GM18508 (cell line): Measurements from ENCODE around the gene PRDM4.
A peak's percentile ranks its signal among the peaks of the same experiment; 100 is the strongest.
"Not testable (repeated sequence)": the region's sequence is repeated elsewhere in the genome, so short reads cannot be mapped to it uniquely, and the experiment has no call there.

Experiments
- ATAC-seq: cut with Tn5 transposase; IDR thresholded peaks from one replicate; pipeline ENCODE4 v1.9.1; 2021; ENCODE audit warnings: moderate number of reproducible peaks; ENCODE audit not compliant: insufficient read depth, unreplicated experiment

Gene PRDM4

DNA sequence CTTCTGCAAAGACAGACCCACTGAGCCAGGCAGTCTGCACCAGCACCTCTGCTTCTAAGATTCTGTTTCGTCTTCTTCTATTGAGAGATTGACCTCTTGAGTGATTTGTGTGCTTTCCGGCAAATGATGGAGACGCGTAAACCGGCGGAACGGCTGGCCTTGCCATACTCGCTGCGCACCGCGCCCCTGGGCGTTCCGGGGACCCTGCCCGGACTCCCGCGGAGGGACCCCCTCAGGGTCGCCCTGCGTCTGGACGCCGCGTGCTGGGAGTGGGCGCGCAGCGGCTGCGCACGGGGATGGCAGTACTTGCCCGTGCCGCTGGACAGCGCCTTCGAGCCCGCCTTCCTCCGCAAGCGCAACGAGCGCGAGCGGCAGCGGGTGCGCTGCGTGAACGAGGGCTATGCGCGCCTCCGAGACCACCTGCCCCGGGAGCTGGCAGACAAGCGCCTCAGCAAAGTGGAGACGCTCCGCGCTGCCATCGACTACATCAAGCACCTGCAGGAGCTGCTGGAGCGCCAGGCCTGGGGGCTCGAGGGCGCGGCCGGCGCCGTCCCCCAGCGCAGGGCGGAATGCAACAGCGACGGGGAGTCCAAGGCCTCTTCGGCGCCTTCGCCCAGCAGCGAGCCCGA lies 14.3 kb upstream of the PRDM4 start:
- no peak for ATAC-seq

DNA sequence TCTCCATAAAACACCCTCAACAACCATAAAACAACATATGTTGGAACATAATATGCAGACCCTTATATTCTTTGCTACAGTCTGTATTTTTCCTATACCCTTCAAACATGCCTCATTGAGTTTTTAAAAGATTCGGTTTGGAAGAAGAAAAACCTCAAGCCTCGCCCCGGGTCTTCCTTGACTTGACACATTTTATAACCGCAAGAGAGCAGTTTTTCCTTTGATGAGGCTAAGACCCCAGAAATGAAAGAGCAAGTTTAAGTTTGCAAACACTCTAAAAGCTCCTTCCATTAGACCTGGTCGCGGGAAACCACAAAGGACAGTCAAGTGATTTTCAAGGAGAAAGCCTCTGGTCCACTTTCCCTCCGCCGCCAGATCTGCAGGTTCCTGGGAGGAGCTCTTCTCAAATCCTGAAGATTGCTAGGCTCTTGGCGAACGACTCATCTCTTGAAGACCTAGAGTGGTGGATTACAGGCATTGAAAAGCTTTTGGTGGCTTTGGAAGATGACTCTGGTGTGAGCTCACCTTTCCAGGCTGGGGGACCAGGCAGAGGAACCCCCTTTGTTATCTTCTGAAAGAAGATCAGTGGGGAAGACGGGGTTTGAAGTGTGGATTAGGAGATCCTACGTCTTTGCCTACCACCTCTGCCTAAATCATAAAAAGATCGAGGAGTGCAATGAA lies 13.6 kb upstream of the PRDM4 start, which contains the start of gene ASCL4:
ASCL4 (plus strand) TSS at position 356 of the 681 bp plus-strand sequence. CDS start 515 bp downstream, outside the sequence.
- no peak for ATAC-seq

DNA sequence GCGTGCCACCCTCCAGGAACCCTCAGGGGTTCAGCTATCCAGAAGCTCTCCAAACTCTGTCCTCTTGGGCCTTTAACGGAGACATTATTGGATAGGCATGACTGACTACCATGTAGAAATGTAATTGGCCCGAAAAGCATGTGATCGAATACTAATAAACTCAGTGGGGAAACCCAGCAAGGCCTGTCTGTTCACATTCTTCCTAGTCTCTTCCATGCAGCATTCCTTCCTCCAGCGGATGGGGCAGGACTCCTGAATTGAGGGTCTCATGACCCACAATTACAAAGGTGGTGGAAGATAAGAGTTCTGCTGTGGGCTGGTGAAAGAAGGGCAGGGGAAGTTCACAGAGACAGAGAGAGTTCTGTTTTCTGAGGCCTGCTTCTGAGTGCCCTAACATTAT lies 6.5 kb upstream of the PRDM4 start:
- ATAC-seq, result no peak

DNA sequence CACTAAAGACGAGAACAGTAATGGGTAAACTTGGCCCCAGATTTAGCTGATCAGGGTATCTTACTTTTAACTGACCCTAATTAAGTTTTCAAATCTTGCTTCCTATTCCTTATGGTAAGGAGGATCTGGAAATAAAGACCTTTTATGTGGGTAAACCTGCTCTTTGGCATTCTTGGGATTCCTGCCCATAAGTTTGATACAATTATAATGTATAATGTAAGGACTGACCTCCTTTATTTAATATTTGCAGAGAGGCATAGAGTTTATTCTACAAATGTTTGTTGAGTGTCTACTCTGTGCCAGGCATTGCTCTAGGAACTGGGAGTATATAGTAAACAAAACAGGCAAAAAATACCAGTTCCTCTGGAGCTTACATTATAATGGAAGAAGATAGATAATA lies 4.4 kb upstream of the PRDM4 start:
- no peak for ATAC-seq

DNA sequence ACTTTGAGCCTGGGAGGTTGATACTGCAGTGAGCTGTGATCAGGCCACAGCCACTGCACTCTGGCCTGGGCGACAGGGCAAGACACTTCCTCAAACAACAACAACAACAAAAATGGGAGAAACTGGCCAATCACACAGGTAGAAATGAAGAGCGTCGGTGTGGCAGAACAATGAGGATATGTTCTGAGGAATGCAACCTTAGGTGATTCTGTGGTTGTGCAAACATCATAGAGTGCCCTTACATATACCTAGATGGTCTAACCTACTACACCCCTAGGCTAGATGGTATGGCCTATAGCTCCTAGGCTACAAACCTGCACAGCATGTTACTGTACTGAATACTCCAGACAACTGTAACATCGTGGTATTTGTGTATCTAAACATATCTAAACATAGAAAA lies 3.7 kb upstream of the PRDM4 start:
- ATAC-seq, result no peak

DNA sequence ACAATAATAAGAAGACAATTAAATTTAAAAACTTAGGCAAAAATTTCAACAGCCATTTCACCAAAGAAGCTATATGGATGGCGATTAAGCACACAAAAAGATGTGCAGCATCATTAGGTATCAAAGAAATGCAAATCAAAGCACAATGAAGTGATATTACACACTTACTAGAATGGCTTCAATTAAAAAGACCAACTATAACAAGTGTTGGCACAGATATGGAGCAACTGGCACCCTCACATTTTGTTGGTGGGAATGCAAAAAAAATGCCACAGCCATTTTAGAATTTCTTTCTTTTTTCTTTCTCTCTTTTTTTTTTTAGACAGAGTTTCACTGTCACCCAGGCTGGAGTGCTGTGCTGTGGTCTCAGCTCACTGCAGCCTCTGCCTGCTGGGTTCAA lies 1.9 kb upstream of the PRDM4 start:
- ATAC-seq, result no peak

DNA sequence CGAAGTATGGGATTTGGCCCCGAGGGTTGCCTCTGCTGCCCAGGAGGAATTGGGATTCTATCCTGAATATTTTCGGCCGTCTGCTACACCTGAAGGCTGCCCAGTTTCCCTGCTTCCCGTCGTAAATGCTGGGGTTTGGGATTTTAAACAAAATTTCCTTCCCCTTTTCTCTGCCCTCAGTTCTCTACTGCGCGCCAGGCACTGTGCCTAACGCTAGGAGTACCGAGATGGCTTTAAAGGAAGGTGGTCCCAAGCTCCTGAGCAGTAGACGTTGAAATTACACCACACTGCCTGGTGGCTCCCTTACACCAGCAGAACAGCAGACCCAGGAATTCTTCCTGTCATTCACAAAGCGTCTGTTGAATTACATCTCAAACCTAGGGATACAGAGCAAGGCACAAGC lies 566 bp upstream of the PRDM4 start:
- no peak for ATAC-seq

DNA sequence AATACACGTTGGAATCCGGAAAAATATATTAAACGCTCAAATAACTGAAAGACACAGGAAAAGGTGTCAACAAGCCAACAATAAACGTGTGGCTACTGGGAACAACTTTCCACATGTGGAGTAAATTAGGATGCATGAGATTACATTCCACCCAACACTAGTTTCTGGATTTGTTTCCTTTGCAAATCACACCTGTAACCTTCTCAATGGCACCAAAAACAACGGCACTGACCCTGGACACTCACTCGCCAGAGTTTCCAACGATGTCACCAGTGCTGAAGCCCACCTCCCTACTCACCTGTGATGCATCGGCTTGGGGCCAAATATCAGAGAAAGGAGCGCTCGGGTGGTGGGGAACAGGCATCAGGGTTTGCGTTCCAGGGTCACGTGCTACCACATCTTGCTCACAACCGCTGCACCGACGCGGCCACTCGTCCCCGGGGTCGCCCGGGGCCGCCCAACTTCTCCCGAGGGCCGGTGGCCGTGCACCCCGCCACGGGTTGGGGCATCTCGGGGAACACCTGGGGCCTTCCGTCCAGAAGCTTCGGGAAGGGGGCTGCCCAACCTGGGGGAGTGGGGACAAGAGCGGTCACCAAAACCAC lies 629 bp downstream of the PRDM4 start:
- no peak for ATAC-seq

DNA sequence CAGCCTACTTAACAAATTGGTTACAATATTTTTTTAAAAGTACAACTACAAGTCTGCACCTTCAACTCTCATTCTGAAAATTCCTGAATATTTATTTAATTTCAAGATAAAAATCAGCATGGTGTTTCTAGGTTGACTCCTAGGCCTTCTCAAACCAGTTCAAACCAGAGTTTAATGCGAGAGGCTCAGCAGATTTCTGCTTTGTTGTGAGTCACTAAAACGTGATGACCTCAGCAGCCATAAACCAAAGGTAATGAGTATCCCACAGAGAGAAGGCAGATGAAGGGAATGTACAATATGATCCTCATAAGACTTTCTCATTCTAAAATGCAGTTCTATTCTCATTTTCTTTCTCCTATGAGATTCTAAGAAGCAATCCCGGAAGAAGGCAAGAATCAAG lies 1.5 kb downstream of the PRDM4 start:
- no peak for ATAC-seq

DNA sequence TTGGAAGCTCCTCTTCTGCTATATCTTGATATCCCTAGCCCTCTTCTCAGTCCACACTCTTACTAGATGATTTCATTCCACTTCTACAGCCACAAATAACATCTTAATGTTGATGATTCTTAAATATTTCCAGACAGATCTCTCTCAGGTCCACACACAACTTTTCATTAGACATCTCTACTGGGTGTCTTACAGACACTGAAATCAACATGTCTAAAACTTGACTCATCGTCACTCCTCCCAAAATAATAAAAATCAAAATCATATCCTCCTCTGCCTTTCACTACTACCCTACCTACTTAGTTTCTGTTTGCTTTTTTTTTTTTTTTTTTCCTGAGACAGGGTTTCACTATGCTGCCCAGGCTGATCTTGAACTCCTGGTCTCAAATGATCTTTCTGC lies 11.9 kb downstream of the PRDM4 start:
- ATAC-seq, result no peak

DNA sequence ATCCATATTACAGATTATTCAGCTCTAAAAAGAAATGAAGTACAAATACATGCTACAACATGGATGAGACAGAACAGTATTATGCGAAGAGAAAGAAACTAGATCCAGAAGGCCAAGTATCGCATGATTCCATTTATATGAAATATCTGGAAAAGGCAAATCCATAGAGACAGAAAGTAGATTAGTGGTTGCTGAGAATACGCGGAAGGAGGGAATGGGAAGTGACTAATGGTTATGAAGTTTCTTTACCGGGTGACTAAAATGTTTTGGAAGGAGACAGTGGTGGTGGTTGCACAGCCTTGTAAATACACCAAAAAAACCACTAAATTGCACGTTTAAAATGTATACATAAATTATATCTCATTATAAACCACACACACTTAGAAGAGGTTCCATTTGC lies 12.5 kb downstream of the PRDM4 start:
- no peak for ATAC-seq

DNA sequence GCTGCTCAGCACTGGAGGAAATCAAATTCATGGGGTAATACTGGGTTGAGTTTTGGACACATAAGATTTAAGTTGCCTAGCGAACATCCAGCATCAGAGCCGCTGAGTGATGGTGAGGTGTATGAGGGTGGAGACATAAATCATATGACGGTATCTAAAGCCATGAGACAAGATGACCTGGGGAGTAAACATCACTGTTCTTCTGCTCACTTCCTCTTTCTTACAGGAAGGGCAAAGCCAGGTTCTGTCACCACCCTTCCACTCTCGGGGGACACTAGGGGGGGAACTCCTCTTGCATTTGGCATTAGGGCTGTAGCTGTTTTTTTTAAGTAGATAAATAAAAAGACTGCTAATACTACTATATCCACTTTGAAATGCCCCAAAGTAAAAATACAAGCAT lies 24.0 kb downstream of the PRDM4 start:
- peak; percentile 73 for ATAC-seq

DNA sequence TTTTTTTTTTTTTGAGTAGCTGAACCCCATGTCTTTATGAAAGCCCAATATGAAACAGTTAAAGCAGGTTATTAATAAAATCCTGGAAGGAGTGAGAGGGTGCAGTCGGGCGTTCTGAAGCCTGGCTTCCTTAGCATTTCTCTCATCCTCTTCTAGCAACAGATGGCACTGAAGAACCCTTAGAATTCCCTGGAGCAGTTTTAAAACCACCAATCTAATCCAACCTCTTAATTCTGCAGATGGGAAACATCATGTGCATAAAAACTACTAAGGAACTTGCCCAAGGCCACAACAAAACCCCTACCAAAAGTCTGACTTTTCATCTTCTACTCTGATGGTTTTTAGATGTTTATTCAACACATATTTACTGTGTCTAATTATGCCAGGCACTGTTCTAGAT lies 25.2 kb downstream of the PRDM4 start:
- ATAC-seq, result no peak

DNA sequence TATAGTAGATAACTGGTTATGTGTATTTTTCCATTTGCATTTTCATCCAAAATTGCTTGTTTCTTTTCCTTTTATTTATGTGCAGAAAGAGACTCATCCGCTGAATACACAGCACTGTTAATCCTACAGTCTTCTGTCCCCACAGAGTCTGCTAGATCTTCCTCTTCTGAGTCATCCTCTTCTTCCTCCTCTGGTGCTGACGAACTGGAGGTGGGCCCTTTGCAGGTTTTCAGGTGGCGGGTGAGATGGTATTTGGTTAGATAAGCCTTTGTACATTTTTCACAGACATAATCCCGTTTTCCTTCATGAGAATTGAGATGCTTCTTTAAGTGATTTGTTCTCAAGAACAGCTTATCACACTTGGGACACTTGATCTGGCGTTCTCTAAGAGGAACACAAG lies 26.8 kb downstream of the PRDM4 start:
- no peak for ATAC-seq

DNA sequence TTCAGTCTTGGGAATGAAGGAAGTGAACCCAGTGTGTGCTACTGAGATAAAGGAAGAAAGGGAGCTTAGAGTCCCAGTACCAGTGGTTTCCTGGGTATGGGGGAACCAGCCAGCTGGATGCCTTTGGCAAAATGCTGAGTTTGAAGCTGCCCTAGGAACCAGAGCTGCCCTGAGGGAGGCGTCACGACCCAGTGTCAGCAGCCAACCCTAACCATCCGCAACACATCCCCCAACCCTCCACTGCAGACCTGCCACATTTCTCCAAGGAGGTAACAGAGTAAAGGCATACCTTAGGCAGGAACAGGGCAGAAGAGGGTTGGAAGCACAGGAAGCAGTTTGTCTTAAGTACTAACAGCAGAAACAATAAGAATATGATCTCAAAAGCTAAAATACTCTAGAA lies 28.6 kb downstream of the PRDM4 start:
- no peak for ATAC-seq

DNA sequence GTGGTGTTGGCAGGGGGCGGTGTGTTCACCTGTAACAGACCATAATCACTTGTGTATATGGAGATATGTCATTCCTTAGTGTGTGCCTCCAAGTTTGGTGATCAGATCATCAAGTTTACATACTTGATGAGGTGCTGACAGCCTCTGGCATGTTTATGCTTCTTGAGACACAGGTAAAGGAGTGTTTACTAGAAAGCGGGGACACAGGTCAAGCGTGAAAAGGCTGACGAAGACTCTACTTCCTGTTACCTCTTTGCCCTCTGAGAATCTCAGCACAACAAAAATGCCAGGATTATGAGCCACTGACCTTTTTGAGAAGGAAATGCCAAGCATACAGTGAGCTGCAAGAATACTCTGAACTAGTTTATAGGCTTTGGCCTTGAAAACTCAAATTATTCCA lies 29.6 kb downstream of the PRDM4 start:
- no peak for ATAC-seq

DNA sequence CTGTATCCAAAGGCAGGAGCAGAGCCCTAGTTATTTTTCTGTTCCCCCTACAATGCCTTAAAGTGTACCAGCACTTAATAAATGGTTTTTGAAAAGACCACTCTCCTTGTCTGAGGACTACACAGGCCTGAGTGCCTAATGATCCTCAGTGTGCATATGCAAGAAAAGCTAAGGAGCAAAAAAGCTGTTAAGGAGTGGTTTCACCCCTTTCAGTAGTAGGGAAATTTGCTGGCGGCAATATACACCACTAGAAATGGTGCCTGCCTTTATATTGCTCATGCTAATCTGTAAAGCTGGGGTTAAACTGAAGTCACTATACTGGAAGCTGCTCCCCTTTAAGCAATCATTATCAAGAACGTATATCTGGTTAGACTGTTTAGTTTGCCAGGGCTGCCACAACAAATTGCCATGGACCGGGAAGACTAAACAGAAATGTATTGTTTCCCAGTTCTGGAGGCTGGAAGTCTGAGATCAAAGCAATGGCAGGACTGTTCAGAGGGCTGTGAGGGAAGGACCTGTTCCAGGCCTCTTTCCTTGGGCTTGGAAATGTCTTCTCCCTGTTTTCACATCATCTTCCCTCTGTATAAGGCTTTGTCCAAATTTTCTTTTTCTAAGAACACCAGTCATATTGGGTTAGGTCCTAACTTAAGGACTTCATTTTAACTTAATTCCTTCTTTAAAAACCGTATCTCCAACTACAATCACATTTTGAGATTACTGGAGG lies 30.2 kb downstream of the PRDM4 start:
- ATAC-seq, result no peak

DNA sequence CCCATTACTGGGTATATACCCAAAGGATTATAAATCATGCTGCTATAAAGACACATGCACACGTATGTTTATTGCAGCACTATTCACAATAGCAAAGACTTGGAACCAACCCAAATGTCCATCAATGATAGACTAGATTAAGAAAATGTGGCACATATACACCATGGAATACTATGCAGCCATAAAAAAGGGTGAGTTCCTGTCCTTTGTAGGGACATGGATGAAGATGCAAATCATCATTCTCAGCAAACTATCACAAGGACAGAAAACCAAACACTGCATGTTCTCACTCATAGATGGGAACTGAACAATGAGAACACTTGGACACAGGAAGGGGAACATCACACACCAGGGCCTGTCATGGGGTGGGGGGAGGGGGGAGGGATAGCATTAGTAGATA lies 33.2 kb downstream of the PRDM4 start:
- not testable (repeated sequence) for ATAC-seq

DNA sequence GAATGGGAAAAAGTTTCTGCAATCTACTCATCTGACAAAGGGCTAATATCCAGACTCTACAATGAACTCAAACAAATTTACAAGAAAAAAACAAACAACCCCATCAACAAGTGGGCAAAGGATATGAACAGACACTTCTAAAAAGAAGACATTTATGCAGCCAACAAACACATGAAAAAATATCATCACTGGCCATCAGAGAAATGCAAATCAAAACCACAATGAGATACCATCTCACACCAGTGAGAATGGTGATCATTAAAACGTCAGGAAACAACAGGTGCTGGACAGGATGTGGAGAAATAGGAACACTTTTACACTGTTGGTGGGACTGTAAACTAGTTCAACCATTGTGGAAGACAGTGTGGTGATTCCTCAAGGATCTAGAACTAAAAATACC lies 33.6 kb downstream of the PRDM4 start:
- ATAC-seq, result not testable (repeated sequence)

DNA sequence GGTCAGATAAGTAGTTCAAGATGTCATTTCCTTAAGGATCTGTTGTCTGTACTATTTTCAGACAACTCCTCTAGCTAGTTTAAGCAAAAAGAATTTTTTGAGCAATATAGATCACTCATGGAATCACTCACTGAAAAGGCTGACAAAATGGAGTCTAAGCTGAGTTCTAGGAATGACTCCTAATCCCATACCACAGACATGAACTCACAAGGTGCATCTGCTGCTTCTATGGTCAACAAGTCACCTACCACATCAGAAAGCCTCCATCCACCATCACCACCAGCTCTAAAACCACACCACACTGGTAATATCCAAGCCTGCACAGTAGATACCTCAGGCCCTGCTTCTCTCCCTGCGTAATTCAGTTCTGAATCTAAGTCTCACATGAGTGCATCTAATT lies 42.3 kb downstream of the PRDM4 start:
- ATAC-seq, result no peak

DNA sequence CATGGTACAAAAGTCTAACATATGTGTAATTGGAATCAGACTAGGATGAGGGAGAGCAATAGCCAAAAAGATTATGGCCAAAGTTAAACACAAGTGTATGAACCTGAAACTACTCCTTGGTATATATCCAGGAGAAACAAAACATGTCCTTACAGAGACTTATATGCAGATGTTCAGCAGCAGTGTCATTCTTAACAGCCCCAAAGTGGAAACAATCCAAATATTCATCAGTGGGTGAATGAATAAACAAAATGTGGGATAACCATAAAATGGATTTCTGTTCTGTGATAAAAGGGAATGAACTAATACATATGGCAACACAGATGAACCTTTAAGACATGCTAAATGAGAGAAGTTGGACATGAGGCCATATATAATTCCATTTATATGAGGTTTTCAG lies 45.2 kb downstream of the PRDM4 start:
- no peak for ATAC-seq
